ENCODE data around the gene TSSC4.

Gene TSSC4

GRCh38 chr11:2378527-2379210 lies 21.9 kb upstream of the TSSC4 start:
- peaks cover 49% of the 10 kb centered on the region for H3K36me3 Mint-ChIP-seq
- ATAC-seq (no peak), DNase-seq (ENCODE audit: low spot score in 2 of 2) (no peak)
- peaks cover 54% of the 10 kb centered on the region for H3K4me1 Mint-ChIP-seq
- H3K27ac Mint-ChIP-seq, result peak overlapping the region; percentile 95
- peak overlapping the region; percentile 80 for H3K4me3 Mint-ChIP-seq
- H3K9me3 Mint-ChIP-seq, result no peaks in the 10 kb centered on the region

- peak; percentile 1 for ATAC-seq
- Mint-ChIP-seq H3K36me3 (peaks cover 52% of the 10 kb centered on the region), H3K4me1 (peaks cover 64% of the 10 kb centered on the region), H3K27ac (peak overlapping the region; percentile 95), H3K9me3 (no peaks in the 10 kb centered on the region), H3K4me3 (peak overlapping the region; percentile 80)
- no peak for DNase-seq (ENCODE audit: low spot score in 2 of 2)
Observed at GRCh38 chr11:2379466-2380174, 20.9 kb upstream of the TSSC4 start.

- Mint-ChIP-seq H3K4me1 (peaks cover 68% of the 10 kb centered on the region), H3K4me3 (peak overlapping the region; percentile 80), H3K27ac (peak overlapping the region; percentile 95), H3K36me3 (peaks cover 60% of the 10 kb centered on the region), H3K9me3 (no peaks in the 10 kb centered on the region)
- ATAC-seq (no peak), DNase-seq (ENCODE audit: low spot score in 2 of 2) (no peak)
Observed at GRCh38 chr11:2380396-2380795, 20.2 kb upstream of the TSSC4 start.

GRCh38 chr11:2380807-2381350 lies 19.7 kb upstream of the TSSC4 start:
- no peak for DNase-seq (ENCODE audit: low spot score in 2 of 2)
- Mint-ChIP-seq H3K4me1 (peaks cover 72% of the 10 kb centered on the region), H3K9me3 (no peaks in the 10 kb centered on the region), H3K27ac (peak overlapping the region; percentile 95), H3K4me3 (peak overlapping the region; percentile 80), H3K36me3 (peaks cover 64% of the 10 kb centered on the region)
- no peak for ATAC-seq

- peaks cover 65% of the 10 kb centered on the region for H3K36me3 Mint-ChIP-seq
- ATAC-seq (no peak), DNase-seq (ENCODE audit: low spot score in 2 of 2) (no peak)
- peak overlapping the region; percentile 95 for H3K27ac Mint-ChIP-seq
- peaks cover 79% of the 10 kb centered on the region for H3K4me1 Mint-ChIP-seq
- peak overlapping the region; percentile 80 for H3K4me3 Mint-ChIP-seq
- no peaks in the 10 kb centered on the region for H3K9me3 Mint-ChIP-seq
Observed at GRCh38 chr11:2381494-2382128, 18.9 kb upstream of the TSSC4 start.

- DNase-seq (ENCODE audit: low spot score in 2 of 2) (no peak), ATAC-seq (no peak)
- peak overlapping the region; percentile 86 for H3K27ac Mint-ChIP-seq
- peaks cover 65% of the 10 kb centered on the region for H3K36me3 Mint-ChIP-seq
- peaks cover 84% of the 10 kb centered on the region for H3K4me1 Mint-ChIP-seq
- H3K9me3 Mint-ChIP-seq, result no peaks in the 10 kb centered on the region
- H3K4me3 Mint-ChIP-seq, result no peak overlapping the region
Observed at GRCh38 chr11:2382129-2382517, 18.4 kb upstream of the TSSC4 start.

- Mint-ChIP-seq H3K9me3 (no peaks in the 10 kb centered on the region), H3K36me3 (peaks cover 65% of the 10 kb centered on the region), H3K27ac (peak overlapping the region; percentile 86), H3K4me3 (no peak overlapping the region), H3K4me1 (peaks cover 89% of the 10 kb centered on the region)
- DNase-seq (ENCODE audit: low spot score in 2 of 2) (no peak), ATAC-seq (no peak)
Observed at GRCh38 chr11:2382936-2383851, 17.4 kb upstream of the TSSC4 start.

- H3K4me3 Mint-ChIP-seq, result peak overlapping the region; percentile 56
- H3K4me1 Mint-ChIP-seq, result peaks cover 89% of the 10 kb centered on the region
- no peak for DNase-seq (ENCODE audit: low spot score in 2 of 2)
- ATAC-seq, result no peak
- peak overlapping the region; percentile 86 for H3K27ac Mint-ChIP-seq
- H3K9me3 Mint-ChIP-seq, result no peaks in the 10 kb centered on the region
- peaks cover 61% of the 10 kb centered on the region for H3K36me3 Mint-ChIP-seq
Observed at GRCh38 chr11:2383852-2384804, 16.4 kb upstream of the TSSC4 start.

GRCh38 chr11:2385156-2386151 lies 15.1 kb upstream of the TSSC4 start:
- Mint-ChIP-seq H3K36me3 (peaks cover 61% of the 10 kb centered on the region), H3K4me3 (peak overlapping the region; percentile 56), H3K9me3 (no peaks in the 10 kb centered on the region), H3K27ac (no peak overlapping the region), H3K4me1 (peaks cover 93% of the 10 kb centered on the region)
- no peak for ATAC-seq
- DNase-seq (ENCODE audit: low spot score in 2 of 2), result no peak

- ATAC-seq, result no peak
- H3K9me3 Mint-ChIP-seq, result no peaks in the 10 kb centered on the region
- peaks cover 54% of the 10 kb centered on the region for H3K36me3 Mint-ChIP-seq
- H3K4me3 Mint-ChIP-seq, result peak overlapping the region; percentile 56
- H3K4me1 Mint-ChIP-seq, result peaks cover 86% of the 10 kb centered on the region
- no peak for DNase-seq (ENCODE audit: low spot score in 2 of 2)
- H3K27ac Mint-ChIP-seq, result peak overlapping the region; percentile 83
Observed at GRCh38 chr11:2386591-2386990, 14.0 kb upstream of the TSSC4 start.

GRCh38 chr11:2387266-2387987 lies 13.1 kb upstream of the TSSC4 start:
- Mint-ChIP-seq H3K27ac (peak overlapping the region; percentile 83), H3K9me3 (no peaks in the 10 kb centered on the region), H3K4me3 (peak overlapping the region; percentile 56), H3K36me3 (peaks cover 53% of the 10 kb centered on the region), H3K4me1 (peaks cover 83% of the 10 kb centered on the region)
- peak; percentile 72 for ATAC-seq
- no peak for DNase-seq (ENCODE audit: low spot score in 2 of 2)

Data from stimulated activated effector memory CD8-positive, alpha-beta T cell treated with anti-CD3 and anti-CD28 coated beads, Interleukin-12 subunit alpha, Interleukin-12 subunit beta, amount 100 ng/mL, for 72 hours (primary cell).